Esophagus mucosa (tissue), 1 donor: Measurements from ENCODE around the gene UTF1. TPM values are rescaled to one million over a fixed set of nuclear protein-coding genes. Genes with fewer than 3 reads are reported as not detected.

Source experiments
- ATAC-seq: fragments of 200-7000 bp; cut with Tn5 transposase; one replicate; pipeline ENCODE4 v1.9.1; 2020
- total RNA-seq: library from RNA; stranded (reverse); gene quantifications from one replicate; pipeline ENCODE4 v1.2.4, GENCODE V29; 2023
- donor health status: DM: yes; HTN: yes; CAD: no.

Gene UTF1
- total RNA-seq, 1 donor from 2014 or later = not detected

- no peak for ATAC-seq
These were observed 36.2 kb downstream of the UTF1 start for GRCh38 chr10:133266056-133266795.

GRCh38 chr10:133267293-133267692 lies 37.3 kb downstream of the UTF1 start:
- no peak for ATAC-seq

- ATAC-seq = no peak
These were observed 37.8 kb downstream of the UTF1 start for GRCh38 chr10:133267829-133268228.

- no peak for ATAC-seq
These were observed 38.5 kb downstream of the UTF1 start for GRCh38 chr10:133268532-133268931.

GRCh38 chr10:133269367-133269766 lies 39.4 kb downstream of the UTF1 start:
- no peak for ATAC-seq

DNA sequence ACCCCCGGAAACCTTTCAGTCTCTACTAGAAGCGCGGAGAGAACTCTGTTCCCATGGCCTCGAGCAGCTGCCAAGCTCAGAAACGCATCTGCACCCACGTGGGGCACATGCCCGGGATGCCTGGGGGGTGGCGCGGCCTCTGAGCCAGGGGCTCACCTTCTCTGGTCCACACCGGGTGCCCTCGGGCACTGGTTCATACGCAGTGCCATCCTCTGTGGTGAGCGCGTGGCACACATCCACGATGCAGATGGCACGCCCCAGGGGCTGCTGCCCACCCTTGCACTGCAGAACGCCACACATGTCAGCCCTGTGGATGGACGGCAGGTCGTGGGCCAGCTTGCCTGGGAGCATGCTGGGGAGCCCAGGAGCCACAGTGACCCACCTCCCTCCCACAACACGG lies 40.2 kb downstream of the UTF1 start:
- no peak for ATAC-seq

DNA sequence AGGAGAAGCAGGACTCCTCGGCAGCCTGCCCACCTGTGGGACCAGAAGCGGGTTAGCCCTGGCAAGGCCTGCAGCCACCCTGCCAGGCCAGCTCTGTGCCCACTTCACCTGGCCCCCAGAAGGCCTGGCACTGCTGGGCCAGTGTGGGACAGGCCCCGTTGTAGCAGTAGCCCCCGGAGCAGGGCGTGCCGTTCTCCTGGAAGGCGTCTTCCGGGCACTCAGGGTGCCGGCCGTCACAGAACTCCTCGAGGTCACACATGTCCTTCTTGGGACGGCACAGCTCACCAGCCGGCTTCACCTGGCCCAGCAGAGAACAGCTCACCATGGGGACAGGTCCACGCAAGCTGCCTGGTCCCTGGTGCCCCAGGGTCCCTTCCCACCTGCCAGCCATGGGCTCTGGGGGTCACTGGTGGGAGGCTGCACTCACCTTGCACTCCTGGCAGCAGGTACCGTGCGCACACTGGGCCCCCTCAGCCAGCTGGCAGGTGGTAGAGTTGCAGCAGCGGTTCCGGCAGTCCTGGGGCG lies 40.8 kb downstream of the UTF1 start:
- ATAC-seq = no peak

- no peak for ATAC-seq
These were observed 41.7 kb downstream of the UTF1 start for GRCh38 chr10:133271521-133272300.

DNA sequence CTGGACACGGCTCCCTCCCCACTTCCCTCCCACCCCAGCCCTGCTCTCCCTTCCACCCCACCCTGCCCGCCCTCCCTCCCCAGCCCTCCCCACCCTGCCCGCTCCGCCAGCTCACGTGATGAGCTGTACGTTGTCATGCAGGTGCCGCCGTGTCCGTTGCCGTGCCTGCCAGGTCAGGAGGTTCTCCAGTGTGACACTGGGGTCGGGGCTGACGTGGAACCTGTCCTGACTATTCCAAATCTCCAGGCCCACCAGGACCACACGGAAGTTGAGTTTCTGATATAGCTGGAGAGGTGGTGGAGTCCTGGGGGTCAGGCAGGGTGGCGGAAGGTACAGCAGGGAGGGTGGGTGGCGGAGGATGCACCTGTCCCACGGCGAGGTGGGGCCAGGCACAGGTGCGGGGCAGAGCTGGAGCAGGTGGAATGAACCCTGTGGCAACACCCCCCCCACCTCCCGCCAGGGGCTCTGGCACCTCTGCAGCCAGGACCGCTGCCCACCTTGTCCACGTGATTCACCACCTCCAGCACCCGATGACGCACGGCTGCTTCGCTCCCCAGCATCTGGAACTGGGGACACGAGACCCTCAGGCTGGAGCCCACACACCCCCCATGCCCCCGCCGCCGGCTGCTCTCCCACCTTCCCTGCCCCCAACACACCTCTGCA lies 42.4 kb downstream of the UTF1 start:
- no peak for ATAC-seq

- no peak for ATAC-seq
These were observed 43.0 kb downstream of the UTF1 start for GRCh38 chr10:133272964-133273420.

- ATAC-seq = no peak
These were observed 43.6 kb downstream of the UTF1 start for GRCh38 chr10:133273534-133274143.

DNA sequence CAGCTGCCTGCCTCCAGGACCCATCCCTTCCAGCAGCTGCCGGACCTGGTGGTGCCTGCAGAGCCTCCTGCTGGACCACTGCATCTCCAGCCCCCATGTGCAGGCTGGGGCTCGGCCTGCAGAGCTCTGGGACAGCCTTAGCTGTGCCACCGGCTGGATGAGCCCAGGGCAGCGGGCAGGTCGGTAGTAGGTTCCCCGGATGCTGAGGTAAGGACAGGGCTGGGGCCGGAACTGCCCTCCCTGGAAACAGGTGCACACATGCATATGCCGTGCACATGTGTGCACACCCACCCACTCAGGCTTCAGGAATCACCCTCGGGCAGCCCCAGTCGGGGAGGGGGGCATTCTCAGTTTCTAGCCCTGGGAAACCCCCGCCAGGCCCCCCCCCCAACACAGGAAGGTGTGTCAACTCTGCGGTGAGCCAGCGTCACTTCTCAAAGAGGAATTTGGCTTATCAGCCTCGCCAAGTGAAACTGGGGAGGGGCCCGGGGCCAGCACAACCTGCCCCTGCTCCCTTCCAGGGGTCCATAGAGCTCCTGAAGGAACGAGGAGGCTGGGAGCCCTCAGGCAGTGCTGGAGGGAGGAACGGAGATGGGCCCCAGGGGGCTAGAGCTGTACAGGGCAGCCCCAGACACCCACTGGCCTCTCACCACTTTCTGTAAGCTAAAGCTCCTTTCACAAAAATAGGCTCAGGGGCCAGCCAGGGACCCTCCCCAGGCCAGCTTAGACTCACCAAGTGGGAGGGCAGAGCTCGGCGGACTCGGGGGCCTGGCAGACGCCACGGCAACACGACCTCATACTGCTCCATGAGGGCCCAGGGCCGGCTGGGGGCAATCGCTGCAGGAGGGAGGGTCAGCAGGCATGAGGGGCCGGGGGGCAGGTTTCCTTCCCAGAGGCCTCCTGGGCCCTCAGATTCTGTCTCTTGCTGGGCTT lies 45.0 kb downstream of the UTF1 start:
- peak; percentile 43 for ATAC-seq

- no peak for ATAC-seq
These were observed 45.7 kb downstream of the UTF1 start for GRCh38 chr10:133275684-133276092.

- no peak for ATAC-seq
These were observed 46.0 kb downstream of the UTF1 start for GRCh38 chr10:133276100-133276434.

GRCh38 chr10:133276435-133277201 lies 46.6 kb downstream of the UTF1 start, which contains the start of gene ADAM8:
Gene ADAM8 (minus strand): TSS chr10:133276868. CDS start chr10:133276817, 51 bp downstream.
- peak; percentile 11 for ATAC-seq

DNA sequence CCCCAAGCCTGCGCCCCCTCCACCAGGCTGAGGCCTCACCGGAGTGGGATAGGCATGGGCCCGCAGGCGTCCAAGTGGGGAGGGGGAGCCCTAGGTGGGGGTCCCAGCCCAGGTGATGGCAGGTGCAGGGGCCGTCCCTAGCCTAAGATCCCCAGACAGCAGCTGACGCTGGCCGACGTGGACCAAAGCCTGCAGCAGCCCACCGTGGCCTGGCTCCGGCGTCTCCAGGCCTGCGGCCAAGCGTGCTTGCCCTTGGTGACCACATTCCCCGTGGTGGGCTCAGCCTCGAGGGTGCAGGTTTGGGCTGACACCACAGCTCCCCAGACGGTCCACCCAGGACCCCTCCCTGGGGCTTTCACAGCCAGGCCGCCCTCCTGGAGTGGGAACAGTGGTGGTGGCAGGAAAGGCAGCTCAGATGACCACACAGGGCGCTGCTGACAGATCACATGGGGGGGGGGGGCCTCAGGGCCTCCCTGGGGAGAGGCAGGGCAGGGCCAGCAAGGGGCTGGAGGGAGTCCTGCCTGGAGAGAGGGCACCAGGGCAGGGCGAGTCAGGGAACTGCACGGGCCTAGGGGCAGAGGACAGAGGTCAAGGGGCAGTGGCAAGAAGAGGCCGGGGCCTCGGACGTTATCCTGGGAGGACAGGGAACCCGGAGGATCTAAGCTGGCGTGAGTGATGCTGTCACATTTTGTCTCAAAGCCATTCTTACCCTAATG lies 47.4 kb downstream of the UTF1 start:
- no peak for ATAC-seq

GRCh38 chr10:133277993-133278576 lies 48.1 kb downstream of the UTF1 start:
- no peak for ATAC-seq

- ATAC-seq = peak; percentile 58
These were observed 48.7 kb downstream of the UTF1 start for GRCh38 chr10:133278577-133279265.
